GM18517 (cell line): ENCODE results near the gene RAN.

Experiments used
- ATAC-seq: cut with Tn5 transposase; IDR thresholded peaks from one replicate; pipeline ENCODE4 v1.9.1; 2021; ENCODE audit warnings: mild to moderate bottlenecking, moderate library complexity; ENCODE audit not compliant: unreplicated experiment

RAN gene

GRCh38 chr12:130925666-130926015, 53.8 kb downstream of the RAN start:
- no peak for ATAC-seq
